Pancreas (tissue), 10 donors: ENCODE results near the gene BPIFB1. TPM values are rescaled to one million over a fixed set of nuclear protein-coding genes. Genes with fewer than 3 reads are reported as not detected.

Experiments used
- ATAC-seq, 4 donors: fragments of 200-7000 bp; cut with Tn5 transposase; one replicate each; pipeline versions ENCODE4 v1.8.0 to v1.9.1; 2020; ENCODE audit warnings: mild to moderate bottlenecking in 4 of 4, moderate library complexity in 4 of 4
- DNase-seq, 6 donors: peaks; one replicate each; pipeline ENCODE4 v3.0.0-alpha.2; 2020
- FAIRE-seq: peaks from 2 replicates; lab custom pipeline; 2012; peaks lifted over from hg19 to GRCh38; lab: Jason Lieb, UNC
- H3K27ac ChIP-seq, 4 donors: fragments of 200-600 bp; sonication (generic); 1 replicate in 3 of 4; 2 replicates in 1 of 4; pipeline versions ENCODE4 v1.5.0 to v1.8.0; 2020
- H3K27me3 ChIP-seq, 4 donors: fragments of 200-600 bp; one replicate each; pipeline ENCODE4 v1.8.0; 2021
- H3K36me3 ChIP-seq, 3 donors: fragments of 200-600 bp; sonication (generic) in 1 of 3; one replicate each; pipeline versions ENCODE4 v1.5.0 to v1.8.0; 2020 to 2021
- H3K4me1 ChIP-seq, 3 donors: fragments of 200-600 bp; one replicate each; pipeline ENCODE4 v1.8.0; 2021
- H3K4me3 ChIP-seq, 4 donors: fragments of 200-600 bp; sonication (generic) in 2 of 4; one replicate each; pipeline versions ENCODE4 v1.5.0 to v1.8.0; 2020 to 2021
- H3K9me3 ChIP-seq, 4 donors: fragments of 200-600 bp; one replicate each; pipeline ENCODE4 v1.8.0; 2021
- CTCF ChIP-seq, 4 donors: fragments of 200-600 bp; sonication (generic) in 3 of 4; IDR thresholded peaks; one replicate each; pipeline versions ENCODE4 v1.5.0 to v1.8.0; 2021; ENCODE audit warnings: antibody characterized with exemption in 4 of 4
- WGBS, 2 donors: extraction: QIAGEN DNeasy Blood & Tissue Kit; methylation state at CpG; one replicate each; pipeline ENCODE4 v1.1.7; 2013; 5-methylcytosine and 5-hydroxymethylcytosine counted together
- intact Hi-C, 3 donors: fragments of 100-400 bp; cut with DNase I; formaldehyde crosslinking; loops; one replicate each; pipeline versions ENCODE4 v1.11.1 to v1.14.2; 2022
- polyA plus RNA-seq, 2 donors: library from polyadenylated mRNA; stranded (reverse); fragments of 200-250 nt; gene quantifications; one replicate each; pipeline ENCODE4 v1.2.3, GENCODE V29; 2013
- total RNA-seq, 6 donors: library from RNA; stranded (reverse); fragmentation: NEBNext Ultra II Directional in 4 of 6; extraction: Animal tissue kit (Norgen Biotek cat#: 25700) in 4 of 6; gene quantifications; one replicate each; pipeline versions ENCODE4 v1.2.1 to v1.2.4, GENCODE V29; 2021 to 2023
- donor health status: healthy with polysubstance abuse.
- donor health status: DM: no; HTN: no; CAD: no; lungs with moderate emphysema.
- donor health status: DM: no; HTN: no; CAD: no.
- donor health status: control.
- donor health status: control.
- donor health status: Bipolar disorder and iron deficiency.
- donor health status: DM: yes; HTN: yes; CAD: no.
- donor health status: DM: no; HTN: no; CAD: no.
- donor health status: DM: no; HTN: no; CAD: no.
- donor health status: DM: yes; HTN: yes; CAD: no.

Gene BPIFB1
- total and polyA plus RNA-seq, 8 donors, result 0.12 to 0.32 TPM; not detected in 6

GRCh38 chr20:33328157-33329137, 45.4 kb downstream of the BPIFB1 start:
- DNase-seq (no peak), FAIRE-seq (no peak), ATAC-seq (no peak)
- WGBS, 2 donors, result 57 to 70% methylated on average over 23 of the region's 23 CpGs
- TF ChIP-seq CTCF (IDR thresholded peaks at IDR 0.05), result no peak
- H3K4me3 ChIP-seq, result no peak overlapping the region
- no peaks in the 10 kb centered on the region for H3K9me3 ChIP-seq
- no peak overlapping the region for H3K27ac ChIP-seq
- no peaks in the 10 kb centered on the region for H3K36me3 ChIP-seq
- no peaks in the 10 kb centered on the region for H3K4me1 ChIP-seq
- intact Hi-C loops, result no loop called here
- no peaks in the 10 kb centered on the region for H3K27me3 ChIP-seq

GRCh38 chr20:33332905-33333456, 50.0 kb downstream of the BPIFB1 start:
- FAIRE-seq, result no peak
- Histone ChIP-seq H3K4me3 (no peak overlapping the region), H3K9me3 (no peaks in the 10 kb centered on the region), H3K27ac (no peak overlapping the region), H3K4me1 (no peaks in the 10 kb centered on the region), H3K36me3 (no peaks in the 10 kb centered on the region), H3K27me3 (no peaks in the 10 kb centered on the region)
- 54 to 56% methylated on average over 20 of the region's 20 CpGs for WGBS, 2 donors
- no peak for TF ChIP-seq CTCF (IDR thresholded peaks at IDR 0.05)
- DNase-seq, result no peak
- ATAC-seq, result no peak
- intact Hi-C loops, result no loop called here

GRCh38 chr20:33333616-33334015, 50.6 kb downstream of the BPIFB1 start:
- no peak overlapping the region for H3K27ac ChIP-seq
- H3K9me3 ChIP-seq, result no peaks in the 10 kb centered on the region
- TF ChIP-seq CTCF (IDR thresholded peaks at IDR 0.05), result no peak
- intact Hi-C loops, result no loop called here
- no peaks in the 10 kb centered on the region for H3K4me1 ChIP-seq
- H3K27me3 ChIP-seq, result no peaks in the 10 kb centered on the region
- 71 to 83% methylated on average over 7 of the region's 7 CpGs for WGBS, 2 donors
- DNase-seq (no peak), FAIRE-seq (no peak), ATAC-seq (no peak)
- no peaks in the 10 kb centered on the region for H3K36me3 ChIP-seq
- H3K4me3 ChIP-seq, result no peak overlapping the region

GRCh38 chr20:33334111-33334510, 51.1 kb downstream of the BPIFB1 start:
- H3K4me1 ChIP-seq, result no peaks in the 10 kb centered on the region
- no peaks in the 10 kb centered on the region for H3K36me3 ChIP-seq
- no peak overlapping the region for H3K27ac ChIP-seq
- no peaks in the 10 kb centered on the region for H3K27me3 ChIP-seq
- H3K4me3 ChIP-seq, result no peak overlapping the region
- intact Hi-C loops, result no loop called here
- DNase-seq (no peak), FAIRE-seq (no peak), ATAC-seq (no peak)
- no peak for TF ChIP-seq CTCF (IDR thresholded peaks at IDR 0.05)
- WGBS, 2 donors, result 60 to 70% methylated on average over 3 of the region's 3 CpGs
- H3K9me3 ChIP-seq, result no peaks in the 10 kb centered on the region

GRCh38 chr20:33336375-33336774, 53.4 kb downstream of the BPIFB1 start:
- Histone ChIP-seq H3K4me1 (no peaks in the 10 kb centered on the region), H3K36me3 (no peaks in the 10 kb centered on the region), H3K27ac (no peak overlapping the region), H3K9me3 (no peaks in the 10 kb centered on the region), H3K4me3 (no peak overlapping the region), H3K27me3 (no peaks in the 10 kb centered on the region)
- intact Hi-C loops, result no loop called here
- ATAC-seq (no peak), DNase-seq (no peak), FAIRE-seq (no peak)
- TF ChIP-seq CTCF (IDR thresholded peaks at IDR 0.05), result no peak
- 81 to 87% methylated on average over 3 of the region's 3 CpGs for WGBS, 2 donors
